K562 (cell line): ENCODE results near the gene UCKL1. TPM values are rescaled to one million over a fixed set of nuclear protein-coding genes. Genes with fewer than 3 reads are reported as not detected.
A peak's percentile ranks its signal among the peaks of the same experiment; 100 is the strongest.

Experiments used
- DDX20 ChIP-seq: fragments of 450-650 bp; IDR thresholded peaks from 2 replicates; pipeline ENCODE4 v1.6.1; 2016; ENCODE audit warnings: missing genetic modification characterization, low read depth, mild to moderate bottlenecking, missing compliant biosample characterization, moderate library complexity
- ETS1 ChIP-seq: conservative IDR thresholded peaks from 2 replicates; pipeline ENCODE4 v1.6.1; 2011; ENCODE audit warnings: low read depth, mild to moderate bottlenecking, low read length; ENCODE audit not compliant: control insufficient read depth
- IRF9 ChIP-seq: fragments of 450-650 bp; IDR thresholded peaks from 2 replicates; pipeline ENCODE4 v1.6.1; 2016; ENCODE audit warnings: missing biosample characterization, missing genetic modification characterization
- NCOA6 ChIP-seq: fragments of 450-650 bp; IDR thresholded peaks from 2 replicates; pipeline ENCODE4 v1.6.1; 2017; ENCODE audit warnings: mild to moderate bottlenecking
- NFYB ChIP-seq: IDR thresholded peaks from 2 replicates; pipeline ENCODE4 v1.6.1; 2011; ENCODE audit warnings: mild to moderate bottlenecking, moderate library complexity; ENCODE audit not compliant: insufficient read length; ENCODE audit errors: extremely low read depth
- NR0B1 ChIP-seq: fragments of 450-650 bp; IDR thresholded peaks from one replicate; pipeline ENCODE4 v1.6.1; 2018; ENCODE audit warnings: mild to moderate bottlenecking, moderate library complexity; ENCODE audit not compliant: partially characterized antibody
- PCBP2 ChIP-seq: fragments of 200-400 bp; formaldehyde crosslinking; IDR thresholded peaks from 2 replicates; pipeline ENCODE4 v1.6.1; 2018; ENCODE audit warnings: low read length, low read depth, mild to moderate bottlenecking, moderate library complexity; ENCODE audit not compliant: poor library complexity, severe bottlenecking
- SIN3B ChIP-seq: fragments of 450-650 bp; IDR thresholded peaks from 2 replicates; pipeline ENCODE4 v1.6.1; 2017; ENCODE audit warnings: low read depth, mild to moderate bottlenecking, moderate library complexity
- ZBTB9 ChIP-seq: fragments of 450-650 bp; formaldehyde crosslinking; IDR thresholded peaks from 2 replicates; pipeline ENCODE4 v1.4.0; 2020; ENCODE audit warnings: mild to moderate bottlenecking, moderate library complexity
- ZMIZ1 ChIP-seq, 2 experiments: fragments of 150-350 bp in 1 of 2; IDR thresholded peaks; 2 replicates each; pipeline ENCODE4 v1.6.1; 2012 to 2016; ENCODE audit warnings: low read depth in 2 of 2, low read length in 2 of 2, mild to moderate bottlenecking in 1 of 2, moderate library complexity in 1 of 2
- ZNF165 ChIP-seq: fragments of 250-450 bp; sonication (Bioruptor Pico); IDR thresholded peaks from 2 replicates; pipeline ENCODE4 v1.4.0; 2020; ENCODE audit warnings: borderline replicate concordance
- ZNF23 ChIP-seq: fragments of 250-450 bp; sonication (Bioruptor Pico); IDR thresholded peaks from 2 replicates; pipeline ENCODE4 v1.4.0; 2020; ENCODE audit warnings: mild to moderate bottlenecking
- ZNF639 ChIP-seq, 2 experiments: fragments of 200-800 bp in 1 of 2; sonication (Bioruptor generic) in 1 of 2; sonication (generic) in 1 of 2; formaldehyde crosslinking in 1 of 2; IDR thresholded peaks in 1 of 2; conservative IDR thresholded peaks in 1 of 2; 2 replicates each; pipeline versions ENCODE4 v1.5.0 to v1.6.1; 2016 to 2020; ENCODE audit warnings: missing compliant biosample characterization in 1 of 2, missing genetic modification characterization in 1 of 2, missing genetic modification reagents in 1 of 2
- ZNF77 ChIP-seq: fragments of 250-450 bp; sonication (Bioruptor Pico); IDR thresholded peaks from 2 replicates; pipeline ENCODE4 v1.5.0; 2020
- polyA plus RNA-seq, 8 experiments: library from polyadenylated mRNA; depleted of rRNA in 4 of 8; stranded (reverse) in 5 of 8; unstranded in 3 of 8; fragments of >200 nt; fragmentation: Nextera tagmentation in 2 of 8; fragmentation: Illumina TruSeq in 1 of 8; extraction: Ambion mirVana in 2 of 8; extraction: Trizol in 1 of 8; gene quantifications; 2 replicates each; pipeline versions ENCODE4 v1.2.1 to v1.2.3, GENCODE V29; 2011 to 2014; ENCODE audit warnings: inconsistent platforms in 1 of 8, missing spikeins in 1 of 8
- total RNA-seq, 7 experiments: library from RNA; depleted of rRNA in 6 of 7; stranded (reverse); fragments of >200 nt in 6 of 7; fragmentation: Illumina TruSeq in 2 of 7; extraction: Trizol in 2 of 7; gene quantifications; 2 replicates each; pipeline versions ENCODE4 v1.2.1 to v1.2.3, GENCODE V29; 2011 to 2021; ENCODE audit warnings: low replicate concordance in 1 of 7

Gene UCKL1
- total and polyA plus RNA-seq, 9 of the 15 experiments (the other 6 are each of a cell fraction or from before 2014, with no cell fraction given), result 3.1 to 52.8 (median 24.2) TPM

GRCh38 chr20:63973636-63974401, 17.6 kb upstream of the UCKL1 start (continued):
- TF ChIP-seq ZMIZ1 (IDR thresholded peaks at IDR 0.05; ENCODE audit: low read depth in 2 of 2, low read length in 2 of 2) (0 out of 4 replicates have a peak, but pooled peaks of 1 of the 2 experiments have one; percentile 39), ZBTB9 (CRISPR knock-in tag) (no peak), ZNF639 (CRISPR knock-in tag; conservative IDR thresholded peaks at IDR 0.05 in 1 of 2, IDR thresholded peaks at IDR 0.05 in 1 of 2) (no peak), SIN3B (no peak), IRF9 (tag) (no peak), NR0B1 (no peak), ZNF165 (CRISPR knock-in tag) (no peak), ZNF77 (CRISPR knock-in tag) (no peak), NFYB (no peak), ETS1 (no peak), ZNF23 (CRISPR knock-in tag) (no peak), PCBP2 (no peak), DDX20 (tag) (no peak), NCOA6 (peak; percentile 63)
